Measurements from ENCODE around the gene FAM222B.

DNA sequence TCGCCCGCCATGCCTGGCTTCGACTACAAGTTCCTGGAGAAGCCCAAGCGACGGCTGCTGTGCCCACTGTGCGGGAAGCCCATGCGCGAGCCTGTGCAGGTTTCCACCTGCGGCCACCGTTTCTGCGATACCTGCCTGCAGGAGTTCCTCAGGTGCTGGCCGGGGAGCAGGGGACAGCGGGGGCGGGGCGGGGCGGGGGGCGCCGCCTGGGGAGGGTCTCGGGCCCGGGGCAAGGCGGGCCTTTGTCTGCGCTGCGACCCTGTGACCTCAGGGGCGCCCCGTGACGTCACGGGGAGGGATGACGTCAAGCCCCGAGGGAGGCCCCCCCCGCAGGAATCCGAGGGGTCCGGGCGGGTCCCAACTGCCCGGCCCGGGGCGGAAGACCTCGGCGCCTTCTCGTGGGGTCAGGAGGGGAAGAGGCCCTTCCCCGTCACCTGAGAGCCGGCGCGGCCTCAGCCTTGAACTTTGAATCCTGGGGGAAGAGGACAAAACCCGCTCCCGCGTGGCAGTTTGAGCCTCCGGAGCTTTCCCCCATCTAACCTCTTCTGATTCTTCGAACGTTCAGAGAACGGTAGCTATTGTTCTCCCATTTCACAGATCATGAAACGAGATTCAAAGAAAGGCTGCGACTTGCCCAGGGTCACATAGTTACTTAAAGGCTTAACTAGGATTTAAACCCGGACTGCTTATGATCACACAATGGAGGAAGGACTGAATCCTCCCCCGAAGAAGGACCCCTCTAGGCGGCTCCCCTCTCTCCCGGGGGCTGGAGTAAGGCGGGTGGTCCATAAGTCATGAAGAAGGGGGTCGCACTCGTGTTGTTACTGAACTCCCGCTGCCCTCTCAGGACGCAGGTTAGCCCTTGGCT, 98.3 kb downstream of the FAM222B start:
- TF ChIP-seq CTCF (IDR thresholded peaks at IDR 0.05) (peak; percentile 6; the same call in 1 of the 2 replicates), ZFX (IDR thresholded peaks at IDR 0.05; ENCODE audit: borderline replicate concordance) (no peak)
